CD4-positive, alpha-beta T cell (primary cell): ENCODE data around the gene MYO3B. TPM values are rescaled to one million over a fixed set of nuclear protein-coding genes. Genes with fewer than 3 reads are reported as not detected.

Experiments
- ATAC-seq: fragments of 200-7000 bp; cut with Tn5 transposase; one replicate; pipeline ENCODE4 v1.10.0; 2022; ENCODE audit warnings: mild to moderate bottlenecking; ENCODE audit not compliant: poor library complexity
- CTCF ChIA-PET: fragments of 350-600 bp; sonication (Branson Sonifier 250); formaldehyde crosslinking; loops from one replicate; lab custom pipeline; 2021; ENCODE audit warnings: antibody characterized with exemption, inconsistent platforms; lab: Charles Lee
- POLR2A ChIA-PET: fragments of 350-600 bp; sonication (Branson Sonifier 250); formaldehyde crosslinking; loops from one replicate; lab custom pipeline; 2021; ENCODE audit warnings: antibody characterized with exemption, inconsistent platforms; lab: Charles Lee
- DNase-seq, 14 experiments: peaks; one replicate each; pipeline ENCODE4 v3.0.0-alpha.2; 2013 to 2020; ENCODE audit warnings: mixed read lengths in 2 of 14
- H3K27ac ChIP-seq, 2 donors: one replicate each; pipeline versions ENCODE4 v1.5.1 to v1.7.0; 2013; ENCODE audit warnings: low read length in 2 of 2, low read depth in 1 of 2, mild to moderate bottlenecking in 1 of 2
- H3K27me3 ChIP-seq, 2 experiments: 1 replicate in 1 of 2; 2 replicates in 1 of 2; pipeline versions ENCODE4 v1.6.1 to v1.7.0; 2013; ENCODE audit warnings: low read length in 2 of 2, control low read depth in 1 of 2, mild to moderate bottlenecking in 1 of 2, moderate library complexity in 1 of 2; ENCODE audit not compliant: insufficient read depth in 2 of 2, control insufficient read depth in 1 of 2
- H3K36me3 ChIP-seq: one replicate; pipeline ENCODE4 v1.6.1; 2013; ENCODE audit warnings: low read length, control low read depth; ENCODE audit not compliant: insufficient read depth
- H3K4me1 ChIP-seq: one replicate; pipeline ENCODE4 v1.6.1; 2013; ENCODE audit warnings: low read length, control low read depth; ENCODE audit not compliant: insufficient read depth
- H3K4me3 ChIP-seq: one replicate; pipeline ENCODE4 v1.5.1; 2013; ENCODE audit warnings: mild to moderate bottlenecking, low read length, moderate library complexity
- H3K9me3 ChIP-seq, 2 experiments: 1 replicate in 1 of 2; 2 replicates in 1 of 2; pipeline versions ENCODE4 v1.6.1 to v1.7.0; 2013; ENCODE audit warnings: low read length in 2 of 2, mild to moderate bottlenecking in 2 of 2, control low read depth in 1 of 2, moderate library complexity in 1 of 2; ENCODE audit not compliant: control insufficient read depth in 1 of 2, insufficient read depth in 1 of 2
- H3K27ac Mint-ChIP-seq: one replicate; pipeline ENCODE4 v1.8.0; 2020; ENCODE audit warnings: mixed read lengths
- H3K27me3 Mint-ChIP-seq: one replicate; pipeline ENCODE4 v1.8.0; 2021; ENCODE audit warnings: mixed read lengths
- H3K36me3 Mint-ChIP-seq: one replicate; pipeline ENCODE4 v1.8.0; 2021; ENCODE audit warnings: low read depth, mixed read lengths
- H3K4me1 Mint-ChIP-seq: one replicate; pipeline ENCODE4 v1.8.0; 2021; ENCODE audit warnings: low read depth, mixed read lengths
- H3K4me3 Mint-ChIP-seq: one replicate; pipeline ENCODE4 v1.8.0; 2020; ENCODE audit warnings: mild to moderate bottlenecking, mixed read lengths
- H3K9me3 Mint-ChIP-seq: one replicate; pipeline ENCODE4 v1.8.0; 2020; ENCODE audit warnings: mixed read lengths
- intact Hi-C, 2 experiments: fragments of 100-400 bp; cut with DNase I in 1 of 2; cut with micrococcal nuclease in 1 of 2; formaldehyde crosslinking; loops; one replicate each; pipeline versions ENCODE4 v1.15.1 to v1.9.0; 2023 to 2025; cut with DNase I, micrococcal nuclease
- total RNA-seq, 174 experiments: library from RNA in 2 of 174; stranded (reverse) in 2 of 174; gene quantifications; one replicate each; pipeline ENCODE4 v1.2.3 and lab custom pipeline; 2021 to 2026
- TF ChIP-seq, protein P1 (sequence below): fragments of 200-600 bp; IDR thresholded peaks from one replicate; pipeline ENCODE4 v1.8.0; 2022; ENCODE audit warnings: antibody characterized with exemption, mild to moderate bottlenecking

The MYO3B gene
- total RNA-seq, 2 experiments from 2014 or later = not detected

- ChIA-PET CTCF (no interaction called here), POLR2A (interaction anchor here (0.7 kb wide), 1 partner anchor 33 kb away, joined by 3 read pairs; no protein-coding TSS in a partner anchor)
These were observed 197.2 kb downstream of the MYO3B start for GRCh38 chr2:170375192-170375591.

GRCh38 chr2:170377500-170378207 is 199.7 kb downstream of the MYO3B start:
- POLR2A ChIA-PET = no interaction called here
- CTCF ChIA-PET = no interaction called here
- H3K27me3 Mint-ChIP-seq = peaks cover 38% of the 10 kb centered on the region

More at GRCh38 chr2:170375192-170375591, 197.2 kb downstream of the MYO3B start:
- H3K4me3 Mint-ChIP-seq = no peak overlapping the region
- intact Hi-C loops = no loop called here
- DNase-seq (no peak), ATAC-seq (no peak)
- H3K36me3 Mint-ChIP-seq = no peaks in the 10 kb centered on the region
- H3K4me3 ChIP-seq = no peak overlapping the region
- H3K27me3 Mint-ChIP-seq = peaks cover 56% of the 10 kb centered on the region
- H3K27me3 ChIP-seq = peaks cover 3 to 8% of the 10 kb centered on the region in 2 experiments
- H3K27ac Mint-ChIP-seq = no peak overlapping the region
- H3K4me1 ChIP-seq = no peaks in the 10 kb centered on the region
- H3K9me3 Mint-ChIP-seq = no peaks in the 10 kb centered on the region
- TF ChIP-seq, protein P1, sequence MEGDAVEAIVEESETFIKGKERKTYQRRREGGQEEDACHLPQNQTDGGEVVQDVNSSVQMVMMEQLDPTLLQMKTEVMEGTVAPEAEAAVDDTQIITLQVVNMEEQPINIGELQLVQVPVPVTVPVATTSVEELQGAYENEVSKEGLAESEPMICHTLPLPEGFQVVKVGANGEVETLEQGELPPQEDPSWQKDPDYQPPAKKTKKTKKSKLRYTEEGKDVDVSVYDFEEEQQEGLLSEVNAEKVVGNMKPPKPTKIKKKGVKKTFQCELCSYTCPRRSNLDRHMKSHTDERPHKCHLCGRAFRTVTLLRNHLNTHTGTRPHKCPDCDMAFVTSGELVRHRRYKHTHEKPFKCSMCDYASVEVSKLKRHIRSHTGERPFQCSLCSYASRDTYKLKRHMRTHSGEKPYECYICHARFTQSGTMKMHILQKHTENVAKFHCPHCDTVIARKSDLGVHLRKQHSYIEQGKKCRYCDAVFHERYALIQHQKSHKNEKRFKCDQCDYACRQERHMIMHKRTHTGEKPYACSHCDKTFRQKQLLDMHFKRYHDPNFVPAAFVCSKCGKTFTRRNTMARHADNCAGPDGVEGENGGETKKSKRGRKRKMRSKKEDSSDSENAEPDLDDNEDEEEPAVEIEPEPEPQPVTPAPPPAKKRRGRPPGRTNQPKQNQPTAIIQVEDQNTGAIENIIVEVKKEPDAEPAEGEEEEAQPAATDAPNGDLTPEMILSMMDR = no peak
- H3K27ac ChIP-seq = no peak overlapping the region
- peaks cover 16% of the 10 kb centered on the region for H3K4me1 Mint-ChIP-seq
- H3K9me3 ChIP-seq = no peaks in the 10 kb centered on the region
- H3K36me3 ChIP-seq = no peaks in the 10 kb centered on the region

GRCh38 chr2:170380267-170380666 is 202.3 kb downstream of the MYO3B start:
- intact Hi-C loops = no loop called here
- Histone ChIP-seq H3K27ac (no peak overlapping the region), H3K4me3 (no peak overlapping the region), H3K27me3 (peaks cover 0 to 10% of the 10 kb centered on the region in 2 experiments), H3K4me1 (no peaks in the 10 kb centered on the region), H3K36me3 (no peaks in the 10 kb centered on the region), H3K9me3 (no peaks in the 10 kb centered on the region)
- POLR2A ChIA-PET = interaction anchor here (0.6 kb wide), 1 partner anchor 284 kb away, joined by 3 read pairs; no protein-coding TSS in a partner anchor
- no peak for DNase-seq
- H3K27ac Mint-ChIP-seq = no peak overlapping the region
- TF ChIP-seq, protein P1 = no peak
- H3K4me3 Mint-ChIP-seq = no peak overlapping the region
- no peaks in the 10 kb centered on the region for H3K4me1 Mint-ChIP-seq
- H3K27me3 Mint-ChIP-seq = peaks cover 13% of the 10 kb centered on the region
- H3K9me3 Mint-ChIP-seq = no peaks in the 10 kb centered on the region
- CTCF ChIA-PET = interaction anchor here (1.2 kb wide), 1 partner anchor 10 kb away, joined by 4 read pairs; no protein-coding TSS in a partner anchor
- H3K36me3 Mint-ChIP-seq = no peaks in the 10 kb centered on the region
- no peak for ATAC-seq

More at GRCh38 chr2:170377500-170378207, 199.7 kb downstream of the MYO3B start:
- Histone ChIP-seq H3K27me3 (peaks cover 2 to 8% of the 10 kb centered on the region in 2 experiments), H3K9me3 (no peaks in the 10 kb centered on the region), H3K4me3 (no peak overlapping the region), H3K4me1 (no peaks in the 10 kb centered on the region), H3K27ac (no peak overlapping the region), H3K36me3 (no peaks in the 10 kb centered on the region)
- Mint-ChIP-seq H3K4me1 (peaks cover 3% of the 10 kb centered on the region), H3K27ac (no peak overlapping the region), H3K4me3 (no peak overlapping the region), H3K36me3 (no peaks in the 10 kb centered on the region), H3K9me3 (no peaks in the 10 kb centered on the region)
- DNase-seq (no peak), ATAC-seq (no peak)
- intact Hi-C loops = no loop called here
- TF ChIP-seq, protein P1 = no peak
